M059J (cell line): Measurements from ENCODE around the gene ERBB3. TPM values are rescaled to one million over a fixed set of nuclear protein-coding genes. Genes with fewer than 3 reads are reported as not detected.

ENCODE experiments used
- DNase-seq: peaks from one replicate; pipeline ENCODE4 v3.0.0-alpha.2; 2012; ENCODE audit warnings: low read depth
- total RNA-seq: library from RNA; depleted of rRNA; stranded (reverse); fragments of >200 nt; shearing (Covaris generic); gene quantifications from 2 replicates; pipeline ENCODE4 v1.2.3, GENCODE V29; 2014

Gene ERBB3
- total RNA-seq, 1 experiment from 2014 or later = 0.37 TPM

GRCh38 chr12:56078931-56079722 lies 838 bp upstream of the ERBB3 start:
- peak; percentile 86 for DNase-seq

- no peak for DNase-seq
These were observed 682 bp downstream of the ERBB3 start for GRCh38 chr12:56080556-56081138.

- DNase-seq = no peak
These were observed 1.7 kb downstream of the ERBB3 start for GRCh38 chr12:56081393-56082347.

- DNase-seq = no peak
These were observed 2.4 kb downstream of the ERBB3 start for GRCh38 chr12:56082382-56082781.

GRCh38 chr12:56082967-56083366 lies 3.0 kb downstream of the ERBB3 start:
- no peak for DNase-seq

- no peak for DNase-seq
These were observed 5.1 kb downstream of the ERBB3 start for GRCh38 chr12:56084958-56085543.

GRCh38 chr12:56086096-56086495 lies 6.1 kb downstream of the ERBB3 start:
- no peak for DNase-seq

- no peak for DNase-seq
These were observed 6.6 kb downstream of the ERBB3 start for GRCh38 chr12:56086608-56087007.

GRCh38 chr12:56087220-56087619 lies 7.3 kb downstream of the ERBB3 start:
- no peak for DNase-seq

- no peak for DNase-seq
These were observed 17.8 kb downstream of the ERBB3 start for GRCh38 chr12:56097738-56098137.

GRCh38 chr12:56098592-56098991 lies 18.6 kb downstream of the ERBB3 start:
- no peak for DNase-seq

GRCh38 chr12:56099787-56100186 lies 19.8 kb downstream of the ERBB3 start:
- DNase-seq = no peak

- no peak for DNase-seq
These were observed 21.1 kb downstream of the ERBB3 start for GRCh38 chr12:56101045-56101444.

- DNase-seq = no peak
These were observed 22.7 kb downstream of the ERBB3 start for GRCh38 chr12:56102683-56103065.

- no peak for DNase-seq
These were observed 23.2 kb downstream of the ERBB3 start for GRCh38 chr12:56103066-56103711.

GRCh38 chr12:56103823-56104108 lies 23.8 kb downstream of the ERBB3 start:
- DNase-seq = no peak

GRCh38 chr12:56104109-56104814 lies 24.3 kb downstream of the ERBB3 start, which contains the start of gene PA2G4:
PA2G4 (plus strand) TSS chr12:56104559; CDS start chr12:56104738, 179 bp downstream.
- DNase-seq = peak; percentile 99

- DNase-seq = no peak
These were observed 25.0 kb downstream of the ERBB3 start for GRCh38 chr12:56104815-56105608.

GRCh38 chr12:56105609-56105902 lies 25.6 kb downstream of the ERBB3 start:
- no peak for DNase-seq

- DNase-seq = no peak
These were observed 27.3 kb downstream of the ERBB3 start for GRCh38 chr12:56107242-56107641.
